AG09309 (cell line): ENCODE results near the gene PCDHGA9.

Experiments
- DNase-seq: peaks from one replicate; pipeline ENCODE4 v3.0.0-alpha.2; 2010; ENCODE audit warnings: low read depth
- H3K4me3 ChIP-seq: 2 replicates; pipeline ENCODE4 v1.5.1; 2011; ENCODE audit warnings: mild to moderate bottlenecking, low read depth, low read length, moderate library complexity; ENCODE audit not compliant: control insufficient read depth
- CTCF ChIP-seq: IDR thresholded peaks from 2 replicates; pipeline ENCODE4 v1.5.1; 2011; ENCODE audit warnings: mild to moderate bottlenecking, low read depth, low read length, inconsistent platforms; ENCODE audit not compliant: insufficient read depth, control insufficient read depth; ENCODE audit errors: missing control alignments

Gene PCDHGA9

GRCh38 chr5:141437221-141437620 is 34.6 kb downstream of the PCDHGA9 start:
- no peak for DNase-seq
- no peak overlapping the region for H3K4me3 ChIP-seq
- TF ChIP-seq CTCF: no peak

- no peak overlapping the region for H3K4me3 ChIP-seq
- peak; percentile 12 for TF ChIP-seq CTCF
- DNase-seq: no peak
Observed at GRCh38 chr5:141439411-141440141, 37.0 kb downstream of the PCDHGA9 start.

- DNase-seq: no peak
- H3K4me3 ChIP-seq: no peak overlapping the region
- TF ChIP-seq CTCF: no peak
Observed at GRCh38 chr5:141440341-141440740, 37.8 kb downstream of the PCDHGA9 start.

- no peak overlapping the region for H3K4me3 ChIP-seq
- TF ChIP-seq CTCF: no peak
- no peak for DNase-seq
Observed at GRCh38 chr5:141441571-141442170, 39.1 kb downstream of the PCDHGA9 start.
